Vagina (tissue), 2 donors: ENCODE data around the gene SLCO1B3. TPM values are rescaled to one million over a fixed set of nuclear protein-coding genes. Genes with fewer than 3 reads are reported as not detected.
"Not testable (repeated sequence)": the region's sequence is repeated elsewhere in the genome, so short reads cannot be mapped to it uniquely, and the experiment has no call there.

Experiments used
- DNase-seq, 2 donors: peaks; one replicate each; pipeline ENCODE4 v3.0.0-alpha.2; 2017; ENCODE audit errors: extremely low spot score in 2 of 2
- H3K27ac ChIP-seq: fragments of 200-600 bp; sonication (generic); one replicate; pipeline ENCODE4 v1.5.1; 2019
- H3K27me3 ChIP-seq: fragments of 200-600 bp; sonication (generic); one replicate; pipeline ENCODE4 v1.5.1; 2019
- H3K36me3 ChIP-seq, 2 donors: fragments of 200-600 bp; sonication (generic); one replicate each; pipeline ENCODE4 v1.5.1; 2017 to 2019
- H3K4me1 ChIP-seq: fragments of 200-600 bp; sonication (generic); one replicate; pipeline ENCODE4 v1.5.1; 2019
- H3K4me3 ChIP-seq, 2 donors: fragments of 200-600 bp; sonication (generic); 1 replicate in 1 of 2; 2 replicates in 1 of 2; pipeline ENCODE4 v1.5.1; 2016 to 2019
- H3K9me3 ChIP-seq: fragments of 200-600 bp; sonication (generic); one replicate; pipeline ENCODE4 v1.5.1; 2019
- CTCF ChIP-seq, 3 experiments: fragments of 450-650 bp in 2 of 3; fragments of 200-600 bp in 1 of 3; sonication (generic) in 1 of 3; IDR thresholded peaks; one replicate each; pipeline ENCODE4 v1.5.1; 2017 to 2019; ENCODE audit warnings: antibody characterized with exemption in 3 of 3, mild to moderate bottlenecking in 2 of 3, moderate library complexity in 2 of 3
- POLR2A ChIP-seq, 2 donors: fragments of 450-650 bp; IDR thresholded peaks; one replicate each; pipeline ENCODE4 v1.6.1; 2017; ENCODE audit warnings: antibody characterized with exemption in 2 of 2, mild to moderate bottlenecking in 2 of 2, moderate library complexity in 2 of 2
- POLR2AphosphoS5 ChIP-seq, 2 donors: sonication (generic); formaldehyde crosslinking; IDR thresholded peaks; one replicate each; pipeline ENCODE4 v1.9.0; 2017; ENCODE audit warnings: antibody characterized with exemption in 2 of 2, mild to moderate bottlenecking in 2 of 2, low read depth in 1 of 2; ENCODE audit not compliant: insufficient read depth in 1 of 2
- intact Hi-C: fragments of 100-400 bp; cut with DNase I; formaldehyde crosslinking; loops from one replicate; pipeline ENCODE4 v1.15.1; 2023
- total RNA-seq: library from RNA; depleted of rRNA; stranded (reverse); fragments of >200 nt; gene quantifications from one replicate; pipeline ENCODE4 v1.2.3, GENCODE V29; 2016

SLCO1B3 gene, protein sequence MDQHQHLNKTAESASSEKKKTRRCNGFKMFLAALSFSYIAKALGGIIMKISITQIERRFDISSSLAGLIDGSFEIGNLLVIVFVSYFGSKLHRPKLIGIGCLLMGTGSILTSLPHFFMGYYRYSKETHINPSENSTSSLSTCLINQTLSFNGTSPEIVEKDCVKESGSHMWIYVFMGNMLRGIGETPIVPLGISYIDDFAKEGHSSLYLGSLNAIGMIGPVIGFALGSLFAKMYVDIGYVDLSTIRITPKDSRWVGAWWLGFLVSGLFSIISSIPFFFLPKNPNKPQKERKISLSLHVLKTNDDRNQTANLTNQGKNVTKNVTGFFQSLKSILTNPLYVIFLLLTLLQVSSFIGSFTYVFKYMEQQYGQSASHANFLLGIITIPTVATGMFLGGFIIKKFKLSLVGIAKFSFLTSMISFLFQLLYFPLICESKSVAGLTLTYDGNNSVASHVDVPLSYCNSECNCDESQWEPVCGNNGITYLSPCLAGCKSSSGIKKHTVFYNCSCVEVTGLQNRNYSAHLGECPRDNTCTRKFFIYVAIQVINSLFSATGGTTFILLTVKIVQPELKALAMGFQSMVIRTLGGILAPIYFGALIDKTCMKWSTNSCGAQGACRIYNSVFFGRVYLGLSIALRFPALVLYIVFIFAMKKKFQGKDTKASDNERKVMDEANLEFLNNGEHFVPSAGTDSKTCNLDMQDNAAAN
- total RNA-seq = not detected

GRCh38 chr12:20810487-20810886, at the start of gene SLCO1B3:
Gene SLCO1B3 (plus strand): TSS chr12:20810705. CDS start chr12:20815739, 5,034 bp downstream.
- intact Hi-C loops = no loop called here
- TF ChIP-seq POLR2AphosphoS5 (IDR thresholded peaks at IDR 0.05; ENCODE audit: insufficient read depth in 1 of 2, low read depth in 1 of 2) = no peak
- no peak for TF ChIP-seq CTCF (IDR thresholded peaks at IDR 0.05)
- TF ChIP-seq POLR2A (IDR thresholded peaks at IDR 0.05) = no peak

DNA sequence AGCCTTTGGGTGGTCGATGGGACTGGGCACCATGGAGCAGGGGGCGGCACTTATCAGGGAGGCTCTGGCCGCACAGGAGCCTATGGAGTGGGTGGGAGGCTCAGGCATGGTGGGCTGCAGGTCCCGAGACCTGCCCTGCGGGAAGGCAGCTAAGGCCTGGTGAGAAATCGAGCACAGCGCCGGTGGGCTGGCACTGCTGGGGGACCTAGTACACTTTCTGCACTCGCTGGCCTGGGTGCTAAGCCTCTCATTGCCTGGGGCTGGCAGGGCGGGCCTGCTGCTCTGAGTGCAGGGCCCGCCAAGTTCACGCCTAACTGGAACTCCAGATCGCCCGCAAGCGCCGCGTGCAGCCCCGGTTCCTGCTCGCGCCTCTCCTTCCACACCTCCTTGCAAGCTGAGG, 33.1 kb upstream of the SLCO1B3 start:
- Histone ChIP-seq H3K4me1 (no peaks in the 10 kb centered on the region), H3K9me3 (no peaks in the 10 kb centered on the region), H3K27ac (no peak overlapping the region), H3K4me3 (no peak overlapping the region), H3K27me3 (no peaks in the 10 kb centered on the region), H3K36me3 (no peaks in the 10 kb centered on the region)
- TF ChIP-seq POLR2A (IDR thresholded peaks at IDR 0.05) (no peak), POLR2AphosphoS5 (IDR thresholded peaks at IDR 0.05; ENCODE audit: insufficient read depth in 1 of 2, low read depth in 1 of 2) (no peak), CTCF (IDR thresholded peaks at IDR 0.05) (no peak)
- DNase-seq = no peak
- intact Hi-C loops = no loop called here

More at GRCh38 chr12:20810487-20810886, at the start of gene SLCO1B3:
- no peaks in the 10 kb centered on the region for H3K27me3 ChIP-seq
- no peak within 1 kb of the TSS for H3K4me3 ChIP-seq
- H3K4me1 ChIP-seq = no peaks in the 10 kb centered on the region
- H3K36me3 ChIP-seq = no peaks in the 10 kb centered on the region
- no peak within 1 kb of the TSS for H3K27ac ChIP-seq
- no peaks in the 10 kb centered on the region for H3K9me3 ChIP-seq
- no peak for DNase-seq

DNA sequence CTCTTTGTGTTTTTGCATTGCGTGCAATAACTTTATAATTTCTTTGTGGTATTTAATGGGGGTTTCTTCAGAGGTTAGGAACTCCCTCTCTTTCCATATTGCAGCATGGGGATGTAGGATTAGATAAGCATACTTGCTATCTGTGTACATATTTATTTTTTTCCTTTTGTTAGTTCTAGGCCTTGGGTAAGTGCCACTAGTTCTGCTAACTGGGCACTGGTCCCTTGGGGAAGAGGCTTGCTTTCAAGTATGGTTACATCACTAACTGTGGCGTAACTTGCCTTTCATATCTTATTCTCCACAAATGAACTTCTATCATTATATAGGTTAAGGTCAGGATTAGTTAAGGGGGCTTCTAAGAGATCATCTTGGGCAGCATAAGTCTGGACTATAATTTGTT, 31.5 kb upstream of the SLCO1B3 start:
- H3K4me1 ChIP-seq = no peaks in the 10 kb centered on the region
- no peaks in the 10 kb centered on the region for H3K9me3 ChIP-seq
- no peaks in the 10 kb centered on the region for H3K36me3 ChIP-seq
- TF ChIP-seq POLR2A (IDR thresholded peaks at IDR 0.05) = no peak
- no peak for TF ChIP-seq CTCF (IDR thresholded peaks at IDR 0.05)
- TF ChIP-seq POLR2AphosphoS5 (IDR thresholded peaks at IDR 0.05; ENCODE audit: insufficient read depth in 1 of 2, low read depth in 1 of 2) = no peak
- no peak overlapping the region for H3K27ac ChIP-seq
- H3K4me3 ChIP-seq = no peak overlapping the region
- no peaks in the 10 kb centered on the region for H3K27me3 ChIP-seq
- no peak for DNase-seq
- intact Hi-C loops = no loop called here

DNA sequence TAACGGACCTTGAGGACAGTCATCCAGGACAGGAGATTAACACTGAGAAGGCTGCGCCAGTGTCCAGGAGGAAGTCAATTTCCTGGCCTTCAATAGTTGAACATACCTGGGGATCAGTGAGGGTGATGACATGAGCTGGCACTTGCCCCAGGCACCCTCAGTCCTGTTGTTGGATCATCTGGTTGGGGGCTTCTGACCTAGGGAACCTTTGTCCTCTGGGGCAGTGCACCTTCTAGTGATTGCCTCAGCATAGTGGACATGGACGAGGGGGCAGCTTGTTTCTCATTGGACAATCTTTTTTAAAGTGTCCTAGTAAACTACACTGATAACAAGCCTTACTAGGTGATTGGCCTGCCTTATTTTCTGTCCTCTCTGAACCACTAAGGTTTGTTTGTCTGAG, 30.5 kb upstream of the SLCO1B3 start:
- H3K9me3 ChIP-seq, H3K4me3 ChIP-seq, DNase-seq, H3K27me3 ChIP-seq, H3K27ac ChIP-seq, H3K36me3 ChIP-seq, intact Hi-C loops, H3K4me1 ChIP-seq: not testable (repeated sequence)

- intact Hi-C loops = not testable (repeated sequence)
Measured at GRCh38 chr12:20783796-20784357, 26.6 kb upstream of the SLCO1B3 start.

GRCh38 chr12:20792971-20793370, 17.5 kb upstream of the SLCO1B3 start:
- Histone ChIP-seq H3K27me3 (no peaks in the 10 kb centered on the region), H3K27ac (no peak overlapping the region), H3K4me3 (no peak overlapping the region), H3K9me3 (no peaks in the 10 kb centered on the region), H3K36me3 (no peaks in the 10 kb centered on the region), H3K4me1 (no peaks in the 10 kb centered on the region)
- TF ChIP-seq POLR2A (IDR thresholded peaks at IDR 0.05) = no peak
- no peak for TF ChIP-seq CTCF (IDR thresholded peaks at IDR 0.05)
- TF ChIP-seq POLR2AphosphoS5 (IDR thresholded peaks at IDR 0.05; ENCODE audit: insufficient read depth in 1 of 2, low read depth in 1 of 2) = no peak
- no peak for DNase-seq
- intact Hi-C loops = no loop called here

More at GRCh38 chr12:20783796-20784357, 26.6 kb upstream of the SLCO1B3 start:
- H3K27ac ChIP-seq, H3K36me3 ChIP-seq, H3K4me3 ChIP-seq, H3K9me3 ChIP-seq, H3K27me3 ChIP-seq, H3K4me1 ChIP-seq, DNase-seq: not testable (repeated sequence)
